Measurements from ENCODE around the gene SORBS1.

The SORBS1 gene

GRCh38 chr10:95391581-95392216 lies 169.5 kb downstream of the SORBS1 start:
- TF ChIP-seq CSDC2 (CRISPR knock-in tag; IDR thresholded peaks at IDR 0.05): no peak
- TF ChIP-seq BACH2 (CRISPR knock-in tag; IDR thresholded peaks at IDR 0.05; ENCODE audit: borderline replicate concordance): no peak
- TF ChIP-seq TCF4 (CRISPR knock-in tag; IDR thresholded peaks at IDR 0.05; ENCODE audit: borderline replicate concordance): no peak
- TF ChIP-seq POU6F1 (CRISPR knock-in tag; IDR thresholded peaks at IDR 0.05; ENCODE audit: borderline replicate concordance, low read depth): no peak
- no peak for TF ChIP-seq PPARA (CRISPR knock-in tag; IDR thresholded peaks at IDR 0.05; ENCODE audit: borderline replicate concordance)
- TF ChIP-seq TSHZ2 (CRISPR knock-in tag; IDR thresholded peaks at IDR 0.05): no peak
- TF ChIP-seq CREB5 (CRISPR knock-in tag; IDR thresholded peaks at IDR 0.05; ENCODE audit: low read depth): no peak
- no peak for TF ChIP-seq GLIS3 (CRISPR knock-in tag; IDR thresholded peaks at IDR 0.05)
- no peak for TF ChIP-seq TOX (CRISPR knock-in tag; IDR thresholded peaks at IDR 0.05; ENCODE audit: borderline replicate concordance)
- no peak for TF ChIP-seq ZNF565 (CRISPR knock-in tag; conservative IDR thresholded peaks at IDR 0.05; ENCODE audit: low read depth)
- TF ChIP-seq CSRNP3 (CRISPR knock-in tag; IDR thresholded peaks at IDR 0.05): no peak
- TF ChIP-seq PATZ1 (CRISPR knock-in tag; IDR thresholded peaks at IDR 0.05; ENCODE audit: borderline replicate concordance): no peak
- ATAC-seq: peak; percentile 91

- no peak for ATAC-seq
- no peak for TF ChIP-seq CREB5 (CRISPR knock-in tag; IDR thresholded peaks at IDR 0.05; ENCODE audit: low read depth)
- no peak for TF ChIP-seq SNAI2 (CRISPR knock-in tag; IDR thresholded peaks at IDR 0.05)
- TF ChIP-seq ZC3H10 (CRISPR knock-in tag; IDR thresholded peaks at IDR 0.05): no peak
- TF ChIP-seq GLIS3 (CRISPR knock-in tag; IDR thresholded peaks at IDR 0.05): no peak
- no peak for TF ChIP-seq TCF4 (CRISPR knock-in tag; IDR thresholded peaks at IDR 0.05; ENCODE audit: borderline replicate concordance)
- no peak for TF ChIP-seq PPARA (CRISPR knock-in tag; IDR thresholded peaks at IDR 0.05; ENCODE audit: borderline replicate concordance)
- no peak for TF ChIP-seq BACH2 (CRISPR knock-in tag; IDR thresholded peaks at IDR 0.05; ENCODE audit: borderline replicate concordance)
- TF ChIP-seq ZNF565 (CRISPR knock-in tag; conservative IDR thresholded peaks at IDR 0.05; ENCODE audit: low read depth): no peak
- TF ChIP-seq TOX (CRISPR knock-in tag; IDR thresholded peaks at IDR 0.05; ENCODE audit: borderline replicate concordance): no peak
- TF ChIP-seq CSRNP3 (CRISPR knock-in tag; IDR thresholded peaks at IDR 0.05): no peak
- TF ChIP-seq ZFP3 (CRISPR knock-in tag; IDR thresholded peaks at IDR 0.05): no peak
- TF ChIP-seq ESRRG (CRISPR knock-in tag; IDR thresholded peaks at IDR 0.05): no peak
- TF ChIP-seq ISL1 (CRISPR knock-in tag; IDR thresholded peaks at IDR 0.05): no peak
- no peak for TF ChIP-seq RARB (CRISPR knock-in tag; IDR thresholded peaks at IDR 0.05)
- no peak for TF ChIP-seq OSR1 (CRISPR knock-in tag; IDR thresholded peaks at IDR 0.05)
- TF ChIP-seq ZNF8 (CRISPR knock-in tag; IDR thresholded peaks at IDR 0.05): no peak
- no peak for TF ChIP-seq TSHZ2 (CRISPR knock-in tag; IDR thresholded peaks at IDR 0.05)
- no peak for TF ChIP-seq ZFP30 (CRISPR knock-in tag; IDR thresholded peaks at IDR 0.05)
These were observed 170.0 kb downstream of the SORBS1 start for GRCh38 chr10:95391164-95391563.

All from SK-N-SH treated with all-trans-retinoic acid at 6 μM for 48 hours (cell line).